ENCODE results near the gene MYH7B. TPM values are rescaled to one million over a fixed set of nuclear protein-coding genes. Genes with fewer than 3 reads are reported as not detected.

MYH7B gene
- total and polyA plus RNA-seq, 2 donors (not counting 3 experiments of a cell fraction or from before 2014, with no cell fraction given) = 0.03 TPM; not detected in 1

DNA sequence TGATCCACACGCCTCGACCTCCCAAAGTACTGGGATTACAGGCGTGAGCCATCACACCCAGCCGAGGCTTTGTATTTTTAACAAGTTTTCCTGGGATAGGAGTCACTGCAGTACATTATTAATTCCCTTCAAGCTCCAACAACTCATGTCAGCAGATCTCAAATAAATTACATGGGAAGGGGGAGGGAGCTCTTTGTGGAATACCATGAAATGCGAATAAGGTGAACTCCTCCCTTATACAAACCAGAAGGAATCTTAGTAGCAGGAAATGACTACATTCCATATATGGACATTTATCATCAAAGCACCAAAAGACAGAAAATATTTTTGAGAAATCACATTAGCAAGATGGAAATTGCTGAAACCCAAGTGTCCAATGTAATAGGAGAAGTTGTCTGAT lies 3.0 kb upstream of the MYH7B start:
- POLR2A ChIA-PET = no interaction called here
- no peaks in the 10 kb centered on the region for H3K27me3 ChIP-seq (ENCODE audit: control insufficient read depth in 2 of 2, insufficient read depth in 2 of 2, low read length in 2 of 2)
- FAIRE-seq (no peak), DNase-seq (ENCODE audit: low read depth, low spot score) (no peak)
- H3K9me1 ChIP-seq (replicated peaks; ENCODE audit: control insufficient read depth, extremely low read depth, insufficient read depth, low read length) = no peaks in the 10 kb centered on the region
- no peak overlapping the region for H3K4me2 ChIP-seq (ENCODE audit: insufficient read depth, low read length)
- intact Hi-C loops (cut with micrococcal nuclease) (no loop called here), dilution Hi-C loops (cut with MboI; ENCODE audit: extremely low pct_ligation_motif_present, low sequenced_read_pairs) (no loop called here)
- H3K9ac ChIP-seq (replicated peaks; ENCODE audit: extremely low read depth, insufficient read depth, low read length) = no peak overlapping the region
- BruUV-seq (replicated peaks) = no TSS peak
- no peak overlapping the region for H3K4me3 ChIP-seq (replicated peaks in 1 of 3; ENCODE audit: insufficient read depth in 1 of 3, low read depth in 1 of 3, low read length in 3 of 3)
- H3K36me3 ChIP-seq (ENCODE audit: control insufficient read depth in 2 of 2, extremely low read depth in 1 of 2, insufficient read depth in 2 of 2, low read length in 2 of 2) = no peaks in the 10 kb centered on the region
- H3K9me3 ChIP-seq (replicated peaks; ENCODE audit: control insufficient read depth, insufficient read depth, low read length) = no peaks in the 10 kb centered on the region
- TF ChIP-seq GATA2 (IDR thresholded peaks at IDR 0.05; ENCODE audit: insufficient read depth, insufficient read length, low read depth, low read length) (no peak), EZH2 (IDR thresholded peaks at IDR 0.05; ENCODE audit: borderline replicate concordance, low read depth, low read length, severe bottlenecking) (no peak), JUN (IDR thresholded peaks at IDR 0.05; ENCODE audit: borderline replicate concordance, insufficient read depth, insufficient read length, low read depth) (no peak), FOS (IDR thresholded peaks at IDR 0.05; ENCODE audit: borderline replicate concordance, insufficient read depth, low read length) (no peak), MYC (IDR thresholded peaks at IDR 0.05; ENCODE audit: low read depth, low read length) (no peak), POLR2AphosphoS5 (IDR thresholded peaks at IDR 0.05; ENCODE audit: insufficient read depth, low read depth, low read length) (no peak), POLR2A (IDR thresholded peaks at IDR 0.05; ENCODE audit: low read depth, low read length) (no peak)
- TF ChIP-seq, protein P1, sequence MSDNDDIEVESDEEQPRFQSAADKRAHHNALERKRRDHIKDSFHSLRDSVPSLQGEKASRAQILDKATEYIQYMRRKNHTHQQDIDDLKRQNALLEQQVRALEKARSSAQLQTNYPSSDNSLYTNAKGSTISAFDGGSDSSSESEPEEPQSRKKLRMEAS (IDR thresholded peaks at IDR 0.05; ENCODE audit: insufficient read depth, insufficient read length) = no peak
- TF ChIP-seq, protein P2, sequence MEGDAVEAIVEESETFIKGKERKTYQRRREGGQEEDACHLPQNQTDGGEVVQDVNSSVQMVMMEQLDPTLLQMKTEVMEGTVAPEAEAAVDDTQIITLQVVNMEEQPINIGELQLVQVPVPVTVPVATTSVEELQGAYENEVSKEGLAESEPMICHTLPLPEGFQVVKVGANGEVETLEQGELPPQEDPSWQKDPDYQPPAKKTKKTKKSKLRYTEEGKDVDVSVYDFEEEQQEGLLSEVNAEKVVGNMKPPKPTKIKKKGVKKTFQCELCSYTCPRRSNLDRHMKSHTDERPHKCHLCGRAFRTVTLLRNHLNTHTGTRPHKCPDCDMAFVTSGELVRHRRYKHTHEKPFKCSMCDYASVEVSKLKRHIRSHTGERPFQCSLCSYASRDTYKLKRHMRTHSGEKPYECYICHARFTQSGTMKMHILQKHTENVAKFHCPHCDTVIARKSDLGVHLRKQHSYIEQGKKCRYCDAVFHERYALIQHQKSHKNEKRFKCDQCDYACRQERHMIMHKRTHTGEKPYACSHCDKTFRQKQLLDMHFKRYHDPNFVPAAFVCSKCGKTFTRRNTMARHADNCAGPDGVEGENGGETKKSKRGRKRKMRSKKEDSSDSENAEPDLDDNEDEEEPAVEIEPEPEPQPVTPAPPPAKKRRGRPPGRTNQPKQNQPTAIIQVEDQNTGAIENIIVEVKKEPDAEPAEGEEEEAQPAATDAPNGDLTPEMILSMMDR (IDR thresholded peaks at IDR 0.05; ENCODE audit: extremely low read depth in 1 of 2, insufficient read depth in 1 of 2, low read depth in 1 of 2, low read length in 2 of 2) = no peak
- H3K4me1 ChIP-seq (ENCODE audit: control insufficient read depth, extremely low read depth, insufficient read depth, low read length) = peaks cover 17% of the 10 kb centered on the region
- no peak overlapping the region for H2AFZ ChIP-seq (ENCODE audit: low read depth, low read length)
- CTCF ChIA-PET = interaction anchor here (1.7 kb wide), 1 partner anchor 79 kb away, joined by 6 read pairs; no protein-coding TSS in a partner anchor
- H3K27ac ChIP-seq (ENCODE audit: insufficient read depth, low read depth, low read length) = no peak overlapping the region
- no peaks in the 10 kb centered on the region for H4K20me1 ChIP-seq (replicated peaks; ENCODE audit: control insufficient read depth, extremely low read depth, insufficient read depth, low read length)
- peaks cover 6% of the 10 kb centered on the region for H3K79me2 ChIP-seq (ENCODE audit: control insufficient read depth, insufficient read depth, low read length)
